GM21447 (cell line): ENCODE data around the gene NCKAP5.

Experiments
- ATAC-seq: cut with Tn5 transposase; IDR thresholded peaks from one replicate; pipeline ENCODE4 v1.9.1; 2021; ENCODE audit not compliant: unreplicated experiment

NCKAP5 gene

GRCh38 chr2:133345638-133346037, 222.6 kb downstream of the NCKAP5 start:
- ATAC-seq, result no peak

GRCh38 chr2:133344849-133345248, 223.4 kb downstream of the NCKAP5 start:
- no peak for ATAC-seq

- ATAC-seq, result no peak
Observed at GRCh38 chr2:133343018-133343352, 225.3 kb downstream of the NCKAP5 start.

- no peak for ATAC-seq
Observed at GRCh38 chr2:133342286-133343017, 225.8 kb downstream of the NCKAP5 start.

DNA sequence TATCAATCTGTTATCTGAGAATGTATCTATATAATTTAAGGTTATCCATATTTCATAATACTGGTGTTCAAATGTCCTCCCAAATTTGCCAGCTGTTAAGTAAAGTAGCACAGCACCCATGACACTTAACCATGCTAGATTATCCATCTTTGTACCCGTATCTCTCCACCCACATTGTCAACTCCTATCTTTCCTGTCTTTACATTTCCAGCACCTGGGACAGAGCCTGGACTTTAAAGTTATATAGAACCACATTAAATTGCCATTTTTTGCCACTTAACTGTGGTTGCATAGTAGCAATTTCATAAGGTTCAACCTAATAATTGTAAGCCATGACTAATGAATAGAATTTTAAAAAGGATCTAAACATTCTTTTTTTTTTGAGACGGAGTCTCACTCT, 226.7 kb downstream of the NCKAP5 start:
- no peak for ATAC-seq

DNA sequence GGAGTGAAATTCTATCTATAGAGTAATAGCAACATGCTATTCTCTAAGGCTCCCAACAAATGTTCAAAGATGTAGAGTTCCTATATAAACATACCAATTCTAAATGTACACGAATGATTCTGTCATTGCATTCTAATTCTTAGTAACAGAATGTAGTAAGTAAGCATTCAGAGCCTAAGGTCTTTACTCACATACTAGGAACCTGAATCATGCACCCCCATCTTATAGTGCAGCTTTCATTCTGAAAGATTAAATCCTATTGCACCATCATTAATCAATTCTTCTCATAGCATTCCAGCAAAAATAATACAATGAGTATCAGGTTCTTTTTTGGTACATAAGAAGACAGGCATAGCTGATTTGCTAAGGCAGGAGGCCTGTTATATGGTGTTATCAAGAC, 230.0 kb downstream of the NCKAP5 start:
- ATAC-seq, result no peak

GRCh38 chr2:133334923-133335322, 233.3 kb downstream of the NCKAP5 start:
- no peak for ATAC-seq

DNA sequence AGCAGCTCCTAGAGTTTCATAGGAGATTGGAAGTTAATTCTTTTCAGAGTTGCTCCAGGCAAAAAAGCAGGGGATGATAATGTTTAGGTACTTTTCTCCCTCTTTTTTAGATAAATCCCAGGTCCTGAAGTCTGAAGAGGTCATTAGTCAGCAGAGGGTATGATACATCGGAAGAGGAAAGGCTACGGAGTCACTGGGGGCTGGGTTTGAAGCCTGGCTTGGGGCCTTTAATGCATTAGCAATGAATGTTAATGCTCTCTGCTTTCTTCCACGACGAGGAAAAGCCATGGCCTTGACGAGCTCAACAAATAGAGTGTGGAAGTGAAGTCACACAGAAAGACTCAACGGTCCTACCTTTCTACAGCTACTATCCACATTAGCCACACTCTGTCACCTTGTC, 235.1 kb downstream of the NCKAP5 start:
- no peak for ATAC-seq

GRCh38 chr2:133331436-133331835, 236.8 kb downstream of the NCKAP5 start:
- ATAC-seq, result no peak

GRCh38 chr2:133326652-133327397, 241.4 kb downstream of the NCKAP5 start:
- ATAC-seq, result no peak

DNA sequence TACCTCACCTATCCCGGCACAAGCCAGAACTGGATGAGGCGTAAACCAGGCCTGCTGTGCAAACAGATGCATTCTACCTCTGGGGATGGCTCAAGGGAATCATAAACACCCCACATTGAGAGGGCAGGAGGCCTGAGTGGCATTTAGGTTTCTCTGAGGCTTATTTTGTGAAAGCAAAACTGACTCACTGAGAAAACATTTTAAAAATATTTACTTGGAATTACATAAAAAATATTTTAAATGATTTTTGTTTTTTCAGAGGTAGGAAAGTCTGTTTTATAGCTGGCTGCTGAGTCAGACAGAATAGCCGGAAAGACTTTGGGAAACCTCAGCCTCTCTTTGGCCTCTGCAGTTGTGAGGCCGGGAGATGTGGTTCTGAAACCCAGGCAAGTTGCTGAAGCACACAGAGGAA, 244.1 kb downstream of the NCKAP5 start:
- ATAC-seq, result no peak

- no peak for ATAC-seq
Observed at GRCh38 chr2:133322909-133323308, 245.4 kb downstream of the NCKAP5 start.

GRCh38 chr2:133317178-133317577, 251.1 kb downstream of the NCKAP5 start:
- no peak for ATAC-seq

DNA sequence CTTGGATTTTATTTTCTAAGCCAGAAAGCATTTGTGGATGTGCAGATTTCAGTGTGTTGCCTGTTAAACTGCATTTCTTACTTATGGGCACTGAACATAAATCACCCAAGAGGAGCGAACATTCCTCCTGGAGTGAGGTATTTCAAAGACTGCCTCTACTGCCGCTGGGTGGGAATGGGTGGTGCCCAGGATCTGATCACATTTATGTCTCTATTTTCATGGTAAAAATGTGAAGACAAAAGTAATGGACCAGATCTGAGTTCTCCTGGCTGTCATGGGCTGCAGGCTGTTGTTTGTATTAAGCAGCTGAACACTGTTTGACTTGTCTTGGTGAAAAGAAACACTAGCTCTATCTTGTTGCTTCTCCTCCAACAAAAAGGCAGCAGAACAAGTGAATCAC, 251.7 kb downstream of the NCKAP5 start:
- no peak for ATAC-seq

- no peak for ATAC-seq
Observed at GRCh38 chr2:133315280-133315679, 253.0 kb downstream of the NCKAP5 start.

- no peak for ATAC-seq
Observed at GRCh38 chr2:133314795-133315194, 253.5 kb downstream of the NCKAP5 start.

DNA sequence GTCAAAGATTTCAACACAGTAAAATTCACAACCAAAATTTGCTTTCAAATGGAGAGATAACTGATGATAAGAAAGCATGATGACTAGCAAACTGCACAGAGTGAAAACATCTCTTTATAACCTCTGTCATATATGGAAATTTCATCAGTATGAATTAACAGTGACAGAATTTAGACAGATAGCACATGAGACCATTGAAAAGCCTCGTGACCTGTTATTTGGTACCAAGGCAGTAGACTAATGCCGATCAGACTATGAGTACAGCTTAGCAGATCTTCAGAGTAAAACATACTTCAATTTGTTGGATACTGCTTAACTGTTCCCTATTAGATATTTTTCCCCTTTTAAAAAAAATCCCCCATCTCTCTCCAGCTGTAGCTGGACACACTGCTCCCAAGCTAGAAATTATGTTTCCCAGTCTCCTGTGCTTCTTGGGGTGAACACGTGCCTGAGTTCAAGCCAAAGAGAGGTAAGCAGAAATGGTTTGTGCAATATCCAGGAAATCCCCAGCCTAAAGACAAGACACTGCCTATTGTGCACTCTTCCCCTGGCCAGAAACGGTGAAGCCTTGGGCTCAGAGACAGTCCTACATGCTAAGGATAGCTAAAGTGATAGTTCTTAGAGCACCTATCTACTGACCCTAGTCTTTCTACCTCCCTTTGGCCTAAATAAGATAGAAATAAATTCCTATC, 256.1 kb downstream of the NCKAP5 start:
- no peak for ATAC-seq

- no peak for ATAC-seq
Observed at GRCh38 chr2:133306236-133306635, 262.0 kb downstream of the NCKAP5 start.

DNA sequence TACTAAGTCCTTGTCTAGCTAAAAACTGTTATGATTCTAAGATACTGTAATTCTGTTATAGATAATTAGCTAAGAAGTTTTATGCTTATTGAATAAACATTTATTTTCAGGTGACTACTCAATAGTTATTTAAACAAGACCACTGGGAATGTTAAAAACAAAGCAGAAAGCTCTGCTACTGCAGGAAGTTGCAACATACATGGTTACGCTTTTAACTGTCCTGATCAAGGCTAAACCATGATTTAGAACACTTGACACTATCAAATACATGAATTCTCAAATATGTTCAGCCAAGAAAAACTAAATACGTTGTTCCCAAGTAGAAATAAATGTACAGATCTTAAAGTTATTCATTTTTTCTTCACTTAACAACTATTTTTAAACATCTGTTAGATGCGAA, 263.9 kb downstream of the NCKAP5 start:
- ATAC-seq, result no peak

- no peak for ATAC-seq
Observed at GRCh38 chr2:133303150-133303549, 265.1 kb downstream of the NCKAP5 start.

DNA sequence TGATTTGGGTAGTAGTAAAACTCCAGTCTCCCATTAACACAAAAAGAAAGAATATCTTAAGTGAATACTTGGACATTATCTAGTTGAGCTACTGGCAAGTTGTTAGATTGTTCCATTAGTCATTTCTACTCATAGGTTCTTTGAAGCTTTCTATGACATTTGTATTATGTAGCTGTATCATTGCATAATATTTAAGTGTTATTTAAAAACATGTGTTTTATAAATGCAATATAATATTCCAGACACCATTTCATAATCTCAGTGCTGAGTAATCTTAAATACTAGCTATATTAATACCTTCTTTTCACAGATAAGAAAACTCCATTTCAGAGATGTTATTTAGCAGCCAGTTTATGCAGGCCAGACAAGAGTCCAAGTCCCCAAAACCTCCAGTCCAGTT, 271.9 kb downstream of the NCKAP5 start:
- ATAC-seq, result no peak
